Esophagus muscularis mucosa (tissue), 4 donors: Measurements from ENCODE around the gene CXorf66. TPM values are rescaled to one million over a fixed set of nuclear protein-coding genes. Genes with fewer than 3 reads are reported as not detected.

Source experiments
- DNase-seq: peaks from one replicate; pipeline ENCODE4 v3.0.0-alpha.2; 2017; ENCODE audit errors: extremely low spot score
- H3K27ac ChIP-seq, 4 donors: fragments of 200-600 bp; sonication (generic); replicated peaks in 1 of 4; 1 replicate in 3 of 4; 2 replicates in 1 of 4; pipeline ENCODE4 v1.5.1; 2016 to 2019; ENCODE audit warnings: mild to moderate bottlenecking in 1 of 4
- H3K27me3 ChIP-seq, 4 donors: fragments of 200-600 bp; sonication (generic); one replicate each; pipeline versions ENCODE4 v1.5.1 to v1.6.0; 2016 to 2019
- H3K36me3 ChIP-seq, 4 donors: fragments of 200-600 bp; sonication (generic); one replicate each; pipeline ENCODE4 v1.5.1; 2016 to 2019
- H3K4me1 ChIP-seq, 4 donors: fragments of 200-600 bp; sonication (generic); one replicate each; pipeline ENCODE4 v1.5.1; 2016 to 2019
- H3K4me3 ChIP-seq, 4 donors: fragments of 200-600 bp; sonication (generic); 1 replicate in 2 of 4; 2 replicates in 2 of 4; pipeline ENCODE4 v1.5.1; 2016 to 2019; ENCODE audit warnings: mild to moderate bottlenecking in 4 of 4, moderate library complexity in 1 of 4
- H3K9me3 ChIP-seq, 4 donors: fragments of 200-600 bp; sonication (generic); 1 replicate in 3 of 4; 2 replicates in 1 of 4; pipeline ENCODE4 v1.5.1; 2016 to 2019
- EP300 ChIP-seq: sonication (generic); formaldehyde crosslinking; IDR thresholded peaks from one replicate; pipeline ENCODE4 v1.6.1; 2017; ENCODE audit warnings: antibody characterized with exemption
- POLR2A ChIP-seq: fragments of 450-650 bp; IDR thresholded peaks from one replicate; pipeline ENCODE4 v1.6.1; 2017; ENCODE audit warnings: antibody characterized with exemption, moderate library complexity, mild to moderate bottlenecking, low read depth
- POLR2AphosphoS5 ChIP-seq, 2 donors: sonication (generic); formaldehyde crosslinking; IDR thresholded peaks; one replicate each; pipeline ENCODE4 v1.6.1; 2017; ENCODE audit warnings: antibody characterized with exemption in 2 of 2
- WGBS: methylation state at CpG from one replicate; pipeline ENCODE4 v1.1.5; 2018; 5-methylcytosine and 5-hydroxymethylcytosine counted together
- intact Hi-C: fragments of 100-400 bp; cut with DNase I; formaldehyde crosslinking; loops from one replicate; pipeline ENCODE4 v1.15.1; 2023
- small RNA-seq, 3 donors: library from RNA; depleted of rRNA; stranded (forward); fragments of <200 nt; gene quantifications; one replicate each; pipeline ENCODE3, GENCODE V24; 2016
- total RNA-seq, 4 donors: library from RNA; depleted of rRNA; stranded (reverse); fragments of >200 nt; gene quantifications; one replicate each; pipeline versions ENCODE4 v1.1.0 to v1.2.1, GENCODE V29; 2016
- TF ChIP-seq, protein P1 (sequence below), 3 experiments: fragments of 200-600 bp in 2 of 3; fragments of 450-650 bp in 1 of 3; sonication (generic) in 2 of 3; IDR thresholded peaks; one replicate each; pipeline ENCODE4 v1.5.1; 2017 to 2019; ENCODE audit warnings: antibody characterized with exemption in 3 of 3, mild to moderate bottlenecking in 2 of 3, moderate library complexity in 1 of 3

Gene CXorf66
- total RNA-seq, 4 donors from 2014 or later, result not detected

DNA sequence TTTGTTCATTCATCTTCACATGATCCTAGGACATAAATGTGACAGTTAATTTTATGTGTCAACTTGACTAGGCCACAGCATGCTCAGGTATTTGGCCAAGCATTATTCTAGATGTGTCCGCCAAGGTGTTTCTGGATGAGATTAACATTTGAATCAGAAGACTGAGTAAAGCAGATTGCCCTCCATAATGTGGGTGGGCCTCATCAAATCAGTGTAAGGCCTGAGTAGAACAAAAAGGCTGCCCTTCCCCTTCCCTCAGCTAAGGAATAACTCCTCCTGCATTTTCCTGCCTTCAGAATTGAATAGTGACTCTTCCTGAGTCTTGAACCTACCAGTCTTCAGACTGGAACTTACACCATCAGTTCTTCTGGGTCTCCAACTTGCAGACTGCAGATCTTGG lies 50.9 kb downstream of the CXorf66 start:
- Histone ChIP-seq H3K9me3 (no peaks in the 10 kb centered on the region), H3K4me1 (no peaks in the 10 kb centered on the region), H3K27me3 (no peaks in the 10 kb centered on the region), H3K27ac (no peak overlapping the region), H3K36me3 (no peaks in the 10 kb centered on the region), H3K4me3 (no peak overlapping the region)
- TF ChIP-seq, protein P1, sequence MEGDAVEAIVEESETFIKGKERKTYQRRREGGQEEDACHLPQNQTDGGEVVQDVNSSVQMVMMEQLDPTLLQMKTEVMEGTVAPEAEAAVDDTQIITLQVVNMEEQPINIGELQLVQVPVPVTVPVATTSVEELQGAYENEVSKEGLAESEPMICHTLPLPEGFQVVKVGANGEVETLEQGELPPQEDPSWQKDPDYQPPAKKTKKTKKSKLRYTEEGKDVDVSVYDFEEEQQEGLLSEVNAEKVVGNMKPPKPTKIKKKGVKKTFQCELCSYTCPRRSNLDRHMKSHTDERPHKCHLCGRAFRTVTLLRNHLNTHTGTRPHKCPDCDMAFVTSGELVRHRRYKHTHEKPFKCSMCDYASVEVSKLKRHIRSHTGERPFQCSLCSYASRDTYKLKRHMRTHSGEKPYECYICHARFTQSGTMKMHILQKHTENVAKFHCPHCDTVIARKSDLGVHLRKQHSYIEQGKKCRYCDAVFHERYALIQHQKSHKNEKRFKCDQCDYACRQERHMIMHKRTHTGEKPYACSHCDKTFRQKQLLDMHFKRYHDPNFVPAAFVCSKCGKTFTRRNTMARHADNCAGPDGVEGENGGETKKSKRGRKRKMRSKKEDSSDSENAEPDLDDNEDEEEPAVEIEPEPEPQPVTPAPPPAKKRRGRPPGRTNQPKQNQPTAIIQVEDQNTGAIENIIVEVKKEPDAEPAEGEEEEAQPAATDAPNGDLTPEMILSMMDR (IDR thresholded peaks at IDR 0.05), result no peak
- TF ChIP-seq EP300, result no peak
- no peak for TF ChIP-seq POLR2AphosphoS5 (IDR thresholded peaks at IDR 0.05)
- no peak for TF ChIP-seq POLR2A
- intact Hi-C loops, result no loop called here
- 100% methylated on average over 1 of the region's 1 CpG for WGBS
- DNase-seq, result no peak

DNA sequence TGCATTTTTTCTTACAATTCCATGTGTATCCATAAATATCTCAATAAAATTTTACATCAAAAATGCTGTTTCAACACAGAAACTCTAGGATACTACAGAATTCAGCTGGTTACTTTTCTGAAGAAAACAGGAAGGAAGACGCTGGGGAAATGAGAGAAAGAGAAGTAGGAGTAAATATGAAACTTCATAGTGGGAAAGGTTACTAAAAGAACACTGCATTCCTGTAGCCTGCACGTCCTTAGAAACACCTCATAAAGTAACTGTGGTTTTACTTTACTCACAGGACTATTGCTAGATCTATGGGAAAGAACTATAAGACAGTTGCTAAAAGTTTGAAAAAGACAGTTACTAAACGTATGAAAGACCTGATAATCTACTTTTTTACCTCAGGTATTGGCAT lies 55.6 kb downstream of the CXorf66 start:
- no peak for TF ChIP-seq EP300
- DNase-seq, result no peak
- peaks cover 0 to 3% (median 0%) of the 10 kb centered on the region in 4 donors for H3K4me1 ChIP-seq
- H3K9me3 ChIP-seq, result no peaks in the 10 kb centered on the region
- H3K36me3 ChIP-seq, result no peaks in the 10 kb centered on the region
- intact Hi-C loops, result no loop called here
- H3K4me3 ChIP-seq, result no peak overlapping the region
- H3K27ac ChIP-seq, result no peak overlapping the region
- no peaks in the 10 kb centered on the region for H3K27me3 ChIP-seq
- WGBS, result 49% methylated on average over 3 of the region's 3 CpGs

DNA sequence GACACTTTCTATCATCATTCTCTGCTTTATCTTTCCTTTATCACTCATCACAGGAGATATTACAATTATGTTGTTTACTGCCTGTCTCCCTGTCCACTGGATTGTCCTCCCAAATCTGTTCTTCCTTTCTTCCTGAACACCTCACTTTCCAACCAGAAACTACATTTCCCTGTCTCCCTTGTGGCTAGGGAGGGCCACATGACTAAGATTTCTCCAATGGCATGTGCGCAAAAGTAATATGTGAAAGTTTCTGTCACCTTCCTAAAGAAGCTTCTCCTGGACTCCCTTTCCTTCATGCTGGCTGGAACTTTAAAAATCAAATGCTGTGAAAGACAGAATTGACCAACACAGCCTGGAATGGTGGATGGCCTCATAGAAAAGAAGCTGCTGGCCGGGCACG lies 58.2 kb downstream of the CXorf66 start:
- H3K36me3 ChIP-seq, result no peaks in the 10 kb centered on the region
- TF ChIP-seq, protein P1 (IDR thresholded peaks at IDR 0.05), result no peak
- TF ChIP-seq POLR2AphosphoS5 (IDR thresholded peaks at IDR 0.05) (no peak), EP300 (no peak), POLR2A (no peak)
- H3K4me3 ChIP-seq, result no peak overlapping the region
- intact Hi-C loops, result no loop called here
- no peak for DNase-seq
- WGBS, result 92% methylated on average over 3 of the region's 3 CpGs
- H3K4me1 ChIP-seq, result peaks cover 0 to 3% (median 0%) of the 10 kb centered on the region in 4 donors
- no peaks in the 10 kb centered on the region for H3K27me3 ChIP-seq
- no peak overlapping the region for H3K27ac ChIP-seq
- no peaks in the 10 kb centered on the region for H3K9me3 ChIP-seq

DNA sequence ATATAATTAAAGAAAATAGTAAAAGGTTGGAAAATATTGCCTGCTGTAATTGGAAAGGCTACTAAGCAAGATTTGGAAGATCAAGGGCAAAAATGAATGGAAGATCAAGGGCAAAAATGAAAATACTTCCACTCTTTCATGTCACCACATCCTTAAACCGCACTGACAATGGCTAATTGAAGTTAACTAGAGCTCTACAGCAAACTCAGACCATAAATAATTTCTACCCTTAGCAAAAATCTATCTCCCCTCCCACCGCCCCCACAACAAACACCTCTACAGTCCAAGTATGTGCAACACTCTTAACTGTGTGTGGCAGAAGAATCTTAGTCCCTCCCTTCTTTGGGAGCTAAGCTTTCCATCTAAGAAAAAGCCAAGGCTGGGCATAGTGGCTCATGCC lies 59.6 kb downstream of the CXorf66 start:
- TF ChIP-seq POLR2AphosphoS5 (IDR thresholded peaks at IDR 0.05), result no peak
- no peak for TF ChIP-seq POLR2A
- no peak for TF ChIP-seq EP300
- TF ChIP-seq, protein P1 (IDR thresholded peaks at IDR 0.05), result no peak
- no peaks in the 10 kb centered on the region for H3K9me3 ChIP-seq
- H3K27ac ChIP-seq, result no peak overlapping the region
- H3K27me3 ChIP-seq, result no peaks in the 10 kb centered on the region
- intact Hi-C loops, result no loop called here
- DNase-seq, result no peak
- 76% methylated on average over 2 of the region's 2 CpGs for WGBS
- no peaks in the 10 kb centered on the region for H3K36me3 ChIP-seq
- H3K4me3 ChIP-seq, result no peak overlapping the region
- H3K4me1 ChIP-seq, result peaks cover 0 to 3% (median 0%) of the 10 kb centered on the region in 4 donors

Small RNA genes lying within 50 kb of the gene (small RNA-seq; reads per million reads assigned to genes)
- gene MIR505 (1.00 to 2.5 (median 1.5) reads per million in 3 donors), gene RF00425 (0 reads per million in 3 donors)

Other genes starting within 250 kb of the CXorf66 start
- gene ATP11C, start 32.5 kb downstream of the CXorf66 start, total RNA-seq, result 10 to 100 TPM; 17.9 to 29.2 (median 22.4) TPM